ENCODE measurements around the gene ARMC2.

- no peak for TF ChIP-seq CTCF (IDR thresholded peaks at IDR 0.05)
- TF ChIP-seq POLR2A (IDR thresholded peaks at IDR 0.05) = no peak
These were observed 49.4 kb upstream of the ARMC2 start for GRCh38 chr6:108798670-108799353.

All from esophagus squamous epithelium (tissue), 4 donors.